ENCODE measurements around the gene ARFGAP1.

ARFGAP1 gene

GRCh38 chr20:63272105-63273058, at the start of gene ARFGAP1:
TSS of gene ARFGAP1 (plus strand) at chr20:63272813. CDS start at chr20:63275581, 2,768 bp downstream.
- DNase-seq (ENCODE audit: low read depth in 2 of 2), result peak; percentile 77 to 91

GRCh38 chr20:63223121-63223825, 49.3 kb upstream of the ARFGAP1 start:
- DNase-seq (ENCODE audit: low read depth in 2 of 2), result peak in 1 of 2 donors; percentile 17

GRCh38 chr20:63223826-63224207, 48.8 kb upstream of the ARFGAP1 start:
- no peak for DNase-seq (ENCODE audit: low read depth in 2 of 2)

GRCh38 chr20:63224412-63225081, 48.1 kb upstream of the ARFGAP1 start:
- no peak for DNase-seq (ENCODE audit: low read depth in 2 of 2)

- no peak for DNase-seq (ENCODE audit: low read depth in 2 of 2)
Observed at GRCh38 chr20:63225082-63225454, 47.5 kb upstream of the ARFGAP1 start.

GRCh38 chr20:63226042-63226943, 46.3 kb upstream of the ARFGAP1 start:
- no peak for DNase-seq (ENCODE audit: low read depth in 2 of 2)

- DNase-seq (ENCODE audit: low read depth in 2 of 2), result no peak
Observed at GRCh38 chr20:63227260-63227659, 45.4 kb upstream of the ARFGAP1 start.

- DNase-seq (ENCODE audit: low read depth in 2 of 2), result no peak
Observed at GRCh38 chr20:63228806-63229205, 43.8 kb upstream of the ARFGAP1 start.

GRCh38 chr20:63230800-63231268, 41.8 kb upstream of the ARFGAP1 start:
- no peak for DNase-seq (ENCODE audit: low read depth in 2 of 2)

GRCh38 chr20:63232235-63233060, 40.2 kb upstream of the ARFGAP1 start:
- DNase-seq (ENCODE audit: low read depth in 2 of 2), result no peak

- DNase-seq (ENCODE audit: low read depth in 2 of 2), result no peak
Observed at GRCh38 chr20:63233061-63233344, 39.6 kb upstream of the ARFGAP1 start.

GRCh38 chr20:63233924-63234323, 38.7 kb upstream of the ARFGAP1 start:
- DNase-seq (ENCODE audit: low read depth in 2 of 2), result no peak

GRCh38 chr20:63234693-63235398, 37.8 kb upstream of the ARFGAP1 start:
- no peak for DNase-seq (ENCODE audit: low read depth in 2 of 2)

GRCh38 chr20:63235399-63235983, 37.1 kb upstream of the ARFGAP1 start, which contains the start of gene BIRC7:
TSS of gene BIRC7 (plus strand) at chr20:63235905. CDS start at chr20:63236097, 192 bp downstream.
- no peak for DNase-seq (ENCODE audit: low read depth in 2 of 2)

- DNase-seq (ENCODE audit: low read depth in 2 of 2), result no peak
Observed at GRCh38 chr20:63236116-63236837, 36.3 kb upstream of the ARFGAP1 start.

GRCh38 chr20:63238031-63238430, 34.6 kb upstream of the ARFGAP1 start:
- no peak for DNase-seq (ENCODE audit: low read depth in 2 of 2)

- no peak for DNase-seq (ENCODE audit: low read depth in 2 of 2)
Observed at GRCh38 chr20:63238514-63239125, 34.0 kb upstream of the ARFGAP1 start.

- no peak for DNase-seq (ENCODE audit: low read depth in 2 of 2)
Observed at GRCh38 chr20:63239431-63239830, 33.2 kb upstream of the ARFGAP1 start.

Data from stimulated activated CD8-positive, alpha-beta memory T cell treated with anti-CD3 and anti-CD28 coated beads, Interleukin-7, amount 100 ng/mL, for 4 hours (primary cell).